ENCODE measurements around the gene CYP2A13.
A peak's percentile ranks its signal among the peaks of the same experiment; 100 is the strongest.
"Not testable (repeated sequence)": the region's sequence is repeated elsewhere in the genome, so short reads cannot be mapped to it uniquely, and the experiment has no call there.

Gene CYP2A13

GRCh38 chr19:41123716-41124294 lies 35.6 kb downstream of the CYP2A13 start:
- Histone ChIP-seq H3K18ac (ENCODE audit: low read length) (no peak overlapping the region), H3K23ac (ENCODE audit: low read length) (no peak overlapping the region), H2BK120ac (ENCODE audit: insufficient read depth, low read length, poor library complexity) (no peak overlapping the region), H3K14ac (ENCODE audit: low read length) (no peak overlapping the region), H3K36me3 (ENCODE audit: control insufficient read depth in 1 of 2, insufficient read depth in 2 of 2, low read length in 2 of 2) (no peaks in the 10 kb centered on the region), H3K4ac (ENCODE audit: low read depth, low read length) (no peak overlapping the region), H4K91ac (ENCODE audit: low read depth, low read length) (no peak overlapping the region), H3K79me1 (ENCODE audit: low read length) (no peaks in the 10 kb centered on the region), H4K8ac (ENCODE audit: low read depth, low read length) (no peak overlapping the region), H2BK12ac (ENCODE audit: low read length) (no peak overlapping the region), H3K9me3 (ENCODE audit: insufficient read depth, low read depth, low read length) (peaks cover 2% of the 10 kb centered on the region), H3K27ac (ENCODE audit: low read depth, low read length) (no peak overlapping the region), H2AFZ (ENCODE audit: insufficient read depth, low read length, poor library complexity) (no peak overlapping the region), H3K79me2 (ENCODE audit: control insufficient read depth, insufficient read depth, low read length, poor library complexity) (no peaks in the 10 kb centered on the region), H3K4me1 (ENCODE audit: control insufficient read depth in 1 of 2, insufficient read depth in 2 of 2, low read length in 2 of 2) (peaks cover 3 to 4% of the 10 kb centered on the region in 2 experiments), H3K27me3 (ENCODE audit: insufficient read depth, low read length) (no peaks in the 10 kb centered on the region), H2BK5ac (ENCODE audit: low read depth, low read length, poor library complexity) (no peak overlapping the region), H3K4me3 (ENCODE audit: low read depth, low read length) (no peak overlapping the region), H3K9ac (ENCODE audit: low read length) (no peak overlapping the region), H2AK5ac (ENCODE audit: low read length) (no peak overlapping the region), H4K12ac (ENCODE audit: low read depth, low read length) (no peak overlapping the region), H3K4me2 (ENCODE audit: low read length) (no peak overlapping the region)
- DNase-seq, result no peak
- no CpG with 5 or more reads among the region's 11 CpGs for WGBS (ENCODE audit: extremely low coverage, insufficient coverage, insufficient read length)

DNA sequence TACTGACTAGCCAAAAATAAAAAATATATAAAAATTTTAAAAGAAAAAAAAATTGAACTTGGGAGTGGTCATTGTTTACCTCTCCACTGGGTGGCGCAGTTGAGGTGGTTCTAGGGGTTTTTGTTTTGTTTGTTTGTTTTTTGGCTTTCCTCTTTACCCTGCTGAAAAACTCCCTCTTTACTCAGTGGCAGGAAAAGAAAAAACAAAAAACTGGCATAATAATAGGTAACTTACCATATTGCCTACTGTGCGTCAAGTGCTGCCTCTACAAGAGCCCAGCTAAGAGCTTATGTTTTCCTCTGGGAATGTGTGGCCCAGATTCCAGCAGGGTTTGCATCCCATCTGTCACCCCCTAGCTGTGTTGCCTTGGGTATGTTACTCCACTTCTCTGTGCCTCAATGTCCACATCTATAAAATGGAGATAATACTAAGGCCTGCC lies 38.5 kb downstream of the CYP2A13 start:
- not testable (repeated sequence) for H2AFZ ChIP-seq (ENCODE audit: insufficient read depth, low read length, poor library complexity); H3K4me1 ChIP-seq (ENCODE audit: control insufficient read depth in 1 of 2, insufficient read depth in 2 of 2, low read length in 2 of 2); H2BK12ac ChIP-seq (ENCODE audit: low read length); H4K8ac ChIP-seq (ENCODE audit: low read depth, low read length); H3K27ac ChIP-seq (ENCODE audit: low read depth, low read length); H4K12ac ChIP-seq (ENCODE audit: low read depth, low read length); H3K14ac ChIP-seq (ENCODE audit: low read length); H3K27me3 ChIP-seq (ENCODE audit: insufficient read depth, low read length); H3K36me3 ChIP-seq (ENCODE audit: control insufficient read depth in 1 of 2, insufficient read depth in 2 of 2, low read length in 2 of 2); H2AK5ac ChIP-seq (ENCODE audit: low read length); H3K9ac ChIP-seq (ENCODE audit: low read length); H2BK5ac ChIP-seq (ENCODE audit: low read depth, low read length, poor library complexity); H3K4ac ChIP-seq (ENCODE audit: low read depth, low read length); H3K79me2 ChIP-seq (ENCODE audit: control insufficient read depth, insufficient read depth, low read length, poor library complexity); H3K79me1 ChIP-seq (ENCODE audit: low read length); H3K4me2 ChIP-seq (ENCODE audit: low read length); H2BK120ac ChIP-seq (ENCODE audit: insufficient read depth, low read length, poor library complexity); H4K91ac ChIP-seq (ENCODE audit: low read depth, low read length); H3K4me3 ChIP-seq (ENCODE audit: low read depth, low read length); H3K18ac ChIP-seq (ENCODE audit: low read length); H3K9me3 ChIP-seq (ENCODE audit: insufficient read depth, low read depth, low read length); H3K23ac ChIP-seq (ENCODE audit: low read length)
- peak in 1 of 2 donors; percentile 19 for DNase-seq
- no CpG with 5 or more reads among the region's 2 CpGs for WGBS (ENCODE audit: extremely low coverage, insufficient coverage, insufficient read length)

DNA sequence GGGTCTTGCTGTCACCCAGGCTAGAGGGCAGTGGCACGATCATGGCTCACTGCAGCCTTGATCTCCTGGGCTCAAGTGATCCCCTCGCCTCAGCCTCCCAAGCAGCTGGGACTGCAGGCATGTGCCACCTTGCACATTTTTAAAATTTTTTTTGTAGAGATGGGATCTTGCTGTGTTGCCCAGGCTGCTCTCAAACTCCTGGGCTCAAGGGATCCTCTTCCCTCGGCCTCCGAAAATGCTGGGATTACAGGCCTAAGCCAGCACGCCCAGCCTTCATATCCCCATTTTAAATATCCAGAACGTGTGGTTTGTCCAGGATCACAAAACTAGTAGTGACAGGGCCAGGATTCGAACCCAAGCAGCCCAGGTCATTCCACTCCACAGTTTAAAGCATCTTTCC lies 39.1 kb downstream of the CYP2A13 start:
- H3K4ac ChIP-seq (ENCODE audit: low read depth, low read length); H3K9me3 ChIP-seq (ENCODE audit: insufficient read depth, low read depth, low read length); H3K27me3 ChIP-seq (ENCODE audit: insufficient read depth, low read length); H2AFZ ChIP-seq (ENCODE audit: insufficient read depth, low read length, poor library complexity); H3K27ac ChIP-seq (ENCODE audit: low read depth, low read length); H3K4me3 ChIP-seq (ENCODE audit: low read depth, low read length); H3K79me1 ChIP-seq (ENCODE audit: low read length); H3K18ac ChIP-seq (ENCODE audit: low read length); H2BK5ac ChIP-seq (ENCODE audit: low read depth, low read length, poor library complexity); H3K4me1 ChIP-seq (ENCODE audit: control insufficient read depth in 1 of 2, insufficient read depth in 2 of 2, low read length in 2 of 2); H2BK120ac ChIP-seq (ENCODE audit: insufficient read depth, low read length, poor library complexity); H3K79me2 ChIP-seq (ENCODE audit: control insufficient read depth, insufficient read depth, low read length, poor library complexity); H3K4me2 ChIP-seq (ENCODE audit: low read length); H2AK5ac ChIP-seq (ENCODE audit: low read length); H4K8ac ChIP-seq (ENCODE audit: low read depth, low read length); H4K91ac ChIP-seq (ENCODE audit: low read depth, low read length); H3K9ac ChIP-seq (ENCODE audit: low read length); H4K12ac ChIP-seq (ENCODE audit: low read depth, low read length); DNase-seq; H3K14ac ChIP-seq (ENCODE audit: low read length); H3K36me3 ChIP-seq (ENCODE audit: control insufficient read depth in 1 of 2, insufficient read depth in 2 of 2, low read length in 2 of 2); H3K23ac ChIP-seq (ENCODE audit: low read length): not testable (repeated sequence)
- no CpG with 5 or more reads among the region's 7 CpGs for WGBS (ENCODE audit: extremely low coverage, insufficient coverage, insufficient read length)
- H2BK12ac ChIP-seq (ENCODE audit: low read length), result peak overlapping the region; percentile 34

DNA sequence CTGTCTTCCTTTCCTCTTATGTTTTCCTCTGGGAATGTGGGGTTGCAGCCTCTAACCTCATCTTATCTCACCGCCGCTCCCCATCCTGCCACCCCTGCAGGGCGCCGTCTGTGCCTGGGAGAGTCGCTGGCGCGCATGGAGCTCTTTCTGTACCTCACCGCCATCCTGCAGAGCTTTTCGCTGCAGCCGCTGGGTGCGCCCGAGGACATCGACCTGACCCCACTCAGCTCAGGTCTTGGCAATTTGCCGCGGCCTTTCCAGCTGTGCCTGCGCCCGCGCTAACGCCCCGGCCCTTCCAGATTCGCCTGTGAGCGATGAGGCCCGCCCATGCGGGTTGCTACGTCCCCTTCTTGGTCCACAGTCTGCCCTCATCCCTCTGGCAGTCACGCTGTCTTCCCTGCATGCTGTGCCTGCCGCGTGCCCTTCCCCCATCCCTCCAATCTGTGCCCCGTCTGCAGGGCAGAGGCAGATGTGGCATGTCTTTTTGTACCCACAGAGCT lies 39.6 kb downstream of the CYP2A13 start:
- H3K18ac ChIP-seq (ENCODE audit: low read length); H3K9ac ChIP-seq (ENCODE audit: low read length); H3K9me3 ChIP-seq (ENCODE audit: insufficient read depth, low read depth, low read length); H2AK5ac ChIP-seq (ENCODE audit: low read length); H3K27me3 ChIP-seq (ENCODE audit: insufficient read depth, low read length); H3K79me1 ChIP-seq (ENCODE audit: low read length); H3K4ac ChIP-seq (ENCODE audit: low read depth, low read length); H3K23ac ChIP-seq (ENCODE audit: low read length); H4K12ac ChIP-seq (ENCODE audit: low read depth, low read length); H2AFZ ChIP-seq (ENCODE audit: insufficient read depth, low read length, poor library complexity); H3K27ac ChIP-seq (ENCODE audit: low read depth, low read length); H3K14ac ChIP-seq (ENCODE audit: low read length); H3K4me3 ChIP-seq (ENCODE audit: low read depth, low read length); H3K79me2 ChIP-seq (ENCODE audit: control insufficient read depth, insufficient read depth, low read length, poor library complexity); H3K4me1 ChIP-seq (ENCODE audit: control insufficient read depth in 1 of 2, insufficient read depth in 2 of 2, low read length in 2 of 2); H2BK12ac ChIP-seq (ENCODE audit: low read length); H3K36me3 ChIP-seq (ENCODE audit: control insufficient read depth in 1 of 2, insufficient read depth in 2 of 2, low read length in 2 of 2); H4K8ac ChIP-seq (ENCODE audit: low read depth, low read length); H2BK5ac ChIP-seq (ENCODE audit: low read depth, low read length, poor library complexity); H4K91ac ChIP-seq (ENCODE audit: low read depth, low read length); H2BK120ac ChIP-seq (ENCODE audit: insufficient read depth, low read length, poor library complexity): not testable (repeated sequence)
- H3K4me2 ChIP-seq (ENCODE audit: low read length), result peak overlapping the region; percentile 28
- WGBS (ENCODE audit: extremely low coverage, insufficient coverage, insufficient read length), result no CpG with 5 or more reads among the region's 29 CpGs
- DNase-seq, result peak; percentile 82 to 96
